ENCODE results near the gene ATP5MC2. TPM values are rescaled to one million over a fixed set of nuclear protein-coding genes. Genes with fewer than 3 reads are reported as not detected.

ATP5MC2 gene
- total and polyA plus RNA-seq, 10 of the 15 experiments (the other 5 are each of a cell fraction or from before 2014, with no cell fraction given) = 379 to 1,090 (median 525) TPM

- H3K9ac ChIP-seq (ENCODE audit: control insufficient read depth, insufficient read depth, low read length) = no peak overlapping the region
- no peak overlapping the region for H3K4me3 ChIP-seq
- no peak overlapping the region for H3K4me2 ChIP-seq (ENCODE audit: control insufficient read depth, insufficient read depth)
- DNase-seq (ENCODE audit: low read depth, low spot score) = no peak
- H3K9me3 ChIP-seq (replicated peaks; ENCODE audit: control insufficient read depth, insufficient read depth, low read length) = no peaks in the 10 kb centered on the region
- no peaks in the 10 kb centered on the region for H3K4me1 ChIP-seq (ENCODE audit: control insufficient read depth, insufficient read depth, low read length)
- 72% methylated on average over 2 of the region's 2 CpGs for WGBS (ENCODE audit: insufficient coverage, insufficient replicate concordance, low lambda C conversion rate, missing lambda C conversion rate)
- in situ Hi-C loops (cut with MboI) = no loop called here
- no peak overlapping the region for H2AFZ ChIP-seq (ENCODE audit: control insufficient read depth, low read depth, low read length)
- H4K20me1 ChIP-seq (ENCODE audit: control insufficient read depth, insufficient read depth) = no peaks in the 10 kb centered on the region
- RAD21 ChIA-PET (ENCODE audit: unreplicated experiment) = no interaction called here
- no peak for FAIRE-seq
- no peak for TF ChIP-seq CBX5 (IDR thresholded peaks at IDR 0.05; ENCODE audit: low read depth)
- TF ChIP-seq, protein P1, sequence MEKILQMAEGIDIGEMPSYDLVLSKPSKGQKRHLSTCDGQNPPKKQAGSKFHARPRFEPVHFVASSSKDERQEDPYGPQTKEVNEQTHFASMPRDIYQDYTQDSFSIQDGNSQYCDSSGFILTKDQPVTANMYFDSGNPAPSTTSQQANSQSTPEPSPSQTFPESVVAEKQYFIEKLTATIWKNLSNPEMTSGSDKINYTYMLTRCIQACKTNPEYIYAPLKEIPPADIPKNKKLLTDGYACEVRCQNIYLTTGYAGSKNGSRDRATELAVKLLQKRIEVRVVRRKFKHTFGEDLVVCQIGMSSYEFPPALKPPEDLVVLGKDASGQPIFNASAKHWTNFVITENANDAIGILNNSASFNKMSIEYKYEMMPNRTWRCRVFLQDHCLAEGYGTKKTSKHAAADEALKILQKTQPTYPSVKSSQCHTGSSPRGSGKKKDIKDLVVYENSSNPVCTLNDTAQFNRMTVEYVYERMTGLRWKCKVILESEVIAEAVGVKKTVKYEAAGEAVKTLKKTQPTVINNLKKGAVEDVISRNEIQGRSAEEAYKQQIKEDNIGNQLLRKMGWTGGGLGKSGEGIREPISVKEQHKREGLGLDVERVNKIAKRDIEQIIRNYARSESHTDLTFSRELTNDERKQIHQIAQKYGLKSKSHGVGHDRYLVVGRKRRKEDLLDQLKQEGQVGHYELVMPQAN (conservative IDR thresholded peaks at IDR 0.05) = no peak
- TF ChIP-seq GATAD2B (conservative IDR thresholded peaks at IDR 0.05; ENCODE audit: low read depth) = no peak
- TF ChIP-seq, protein P2, sequence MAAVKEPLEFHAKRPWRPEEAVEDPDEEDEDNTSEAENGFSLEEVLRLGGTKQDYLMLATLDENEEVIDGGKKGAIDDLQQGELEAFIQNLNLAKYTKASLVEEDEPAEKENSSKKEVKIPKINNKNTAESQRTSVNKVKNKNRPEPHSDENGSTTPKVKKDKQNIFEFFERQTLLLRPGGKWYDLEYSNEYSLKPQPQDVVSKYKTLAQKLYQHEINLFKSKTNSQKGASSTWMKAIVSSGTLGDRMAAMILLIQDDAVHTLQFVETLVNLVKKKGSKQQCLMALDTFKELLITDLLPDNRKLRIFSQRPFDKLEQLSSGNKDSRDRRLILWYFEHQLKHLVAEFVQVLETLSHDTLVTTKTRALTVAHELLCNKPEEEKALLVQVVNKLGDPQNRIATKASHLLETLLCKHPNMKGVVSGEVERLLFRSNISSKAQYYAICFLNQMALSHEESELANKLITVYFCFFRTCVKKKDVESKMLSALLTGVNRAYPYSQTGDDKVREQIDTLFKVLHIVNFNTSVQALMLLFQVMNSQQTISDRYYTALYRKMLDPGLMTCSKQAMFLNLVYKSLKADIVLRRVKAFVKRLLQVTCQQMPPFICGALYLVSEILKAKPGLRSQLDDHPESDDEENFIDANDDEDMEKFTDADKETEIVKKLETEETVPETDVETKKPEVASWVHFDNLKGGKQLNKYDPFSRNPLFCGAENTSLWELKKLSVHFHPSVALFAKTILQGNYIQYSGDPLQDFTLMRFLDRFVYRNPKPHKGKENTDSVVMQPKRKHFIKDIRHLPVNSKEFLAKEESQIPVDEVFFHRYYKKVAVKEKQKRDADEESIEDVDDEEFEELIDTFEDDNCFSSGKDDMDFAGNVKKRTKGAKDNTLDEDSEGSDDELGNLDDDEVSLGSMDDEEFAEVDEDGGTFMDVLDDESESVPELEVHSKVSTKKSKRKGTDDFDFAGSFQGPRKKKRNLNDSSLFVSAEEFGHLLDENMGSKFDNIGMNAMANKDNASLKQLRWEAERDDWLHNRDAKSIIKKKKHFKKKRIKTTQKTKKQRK (IDR thresholded peaks at IDR 0.05; ENCODE audit: low read depth, low read length) = no peak
- TF ChIP-seq CREM (IDR thresholded peaks at IDR 0.05; ENCODE audit: low read depth) = no peak
- H3K27me3 ChIP-seq (replicated peaks in 1 of 2; ENCODE audit: control insufficient read depth in 2 of 2, insufficient read depth in 2 of 2, low read length in 1 of 2) = no peaks in the 10 kb centered on the region
- H3K27ac ChIP-seq (ENCODE audit: control insufficient read depth, insufficient read depth) = no peak overlapping the region
- no peaks in the 10 kb centered on the region for H3K36me3 ChIP-seq (ENCODE audit: control insufficient read depth in 2 of 2, insufficient read depth in 2 of 2, low read length in 1 of 2)
- CTCF ChIA-PET = no interaction called here
- no peaks in the 10 kb centered on the region for H3K79me2 ChIP-seq (ENCODE audit: control insufficient read depth, insufficient read depth, low read length)
- ATAC-seq = no peak
- no TSS peak for BruUV-seq (replicated peaks)
- SMC1A ChIA-PET (ENCODE audit: uncharacterized antibody, unreplicated experiment) = interaction anchor here (1.4 kb wide), 1 partner anchor 21 kb away, joined by 3 read pairs; no protein-coding TSS in a partner anchor
- intact Hi-C loops (cut with micrococcal nuclease; ENCODE audit: unreplicated experiment) = no loop called here
- POLR2A ChIA-PET = no interaction called here
These were observed 22.3 kb downstream of the ATP5MC2 start for GRCh38 chr12:53653595-53653994.
